Stromal cell of bone marrow (primary cell): Measurements from ENCODE around the gene INPP5E.

Source experiments
- DNase-seq: peaks from one replicate; pipeline ENCODE4 v3.0.0-alpha.2; 2012; ENCODE audit warnings: low read depth

INPP5E gene

GRCh38 chr9:136386018-136386417, 53.6 kb downstream of the INPP5E start:
- DNase-seq = no peak

GRCh38 chr9:136385015-136385414, 54.6 kb downstream of the INPP5E start:
- no peak for DNase-seq

- no peak for DNase-seq
Observed at GRCh38 chr9:136383436-136383835, 56.2 kb downstream of the INPP5E start.

GRCh38 chr9:136381966-136382513, 57.6 kb downstream of the INPP5E start:
- DNase-seq = no peak

GRCh38 chr9:136381311-136381710, 58.3 kb downstream of the INPP5E start:
- DNase-seq = no peak

- no peak for DNase-seq
Observed at GRCh38 chr9:136380381-136380780, 59.3 kb downstream of the INPP5E start.

GRCh38 chr9:136379891-136380290, 59.8 kb downstream of the INPP5E start:
- DNase-seq = no peak

GRCh38 chr9:136379401-136379800, 60.2 kb downstream of the INPP5E start:
- DNase-seq = no peak

- DNase-seq = no peak
Observed at GRCh38 chr9:136379003-136379287, 60.7 kb downstream of the INPP5E start.
